ENCODE data around the gene FOXC1. TPM values are rescaled to one million over a fixed set of nuclear protein-coding genes. Genes with fewer than 3 reads are reported as not detected.

Gene FOXC1
- total and polyA plus RNA-seq, 2 donors (not counting 1 experiment from before 2014, with no cell fraction given) = 0.04 to 0.52 TPM

- Histone ChIP-seq H3K4me1 (ENCODE audit: control insufficient read depth in 2 of 2, insufficient read depth in 2 of 2, low read length in 2 of 2) (peaks cover 0 to 2% of the 10 kb centered on the region in 2 donors), H3K27ac (ENCODE audit: low read length in 2 of 2) (no peak overlapping the region), H3K4me2 (replicated peaks; ENCODE audit: low read depth, low read length, poor library complexity, severe bottlenecking) (no peak overlapping the region), H3K36me3 (replicated peaks in 1 of 2; ENCODE audit: control extremely low read depth in 1 of 2, control insufficient read depth in 1 of 2, extremely low read depth in 1 of 2, insufficient read depth in 2 of 2, low read length in 1 of 2) (no peaks in the 10 kb centered on the region), H3K4me3 (ENCODE audit: control extremely low read depth in 1 of 5, extremely low read depth in 1 of 5, insufficient read depth in 1 of 5, low read depth in 2 of 5, low read length in 4 of 5) (no peak overlapping the region), H3K79me2 (ENCODE audit: control insufficient read depth, insufficient read depth, low read length) (no peaks in the 10 kb centered on the region), H3K9ac (ENCODE audit: low read length) (no peak overlapping the region), H4K20me1 (ENCODE audit: control insufficient read depth, insufficient read depth, low read length, poor library complexity, severe bottlenecking) (no peaks in the 10 kb centered on the region), H3K9me3 (ENCODE audit: control extremely low read depth in 1 of 3, control insufficient read depth in 2 of 3, insufficient read depth in 1 of 3, low read length in 2 of 3) (no peaks in the 10 kb centered on the region), H3K27me3 (replicated peaks in 1 of 4; ENCODE audit: control extremely low read depth in 1 of 4, control insufficient read depth in 3 of 4, insufficient read depth in 4 of 4, low read length in 3 of 4) (peaks cover 0 to 3% (median 0%) of the 10 kb centered on the region in 4 experiments), H2AFZ (ENCODE audit: insufficient read depth, low read depth, low read length, poor library complexity, severe bottlenecking) (no peak overlapping the region)
- no peak overlapping the region for H3K4me3 Mint-ChIP-seq
- no peak for DNase-seq
- H3K9me3 Mint-ChIP-seq (ENCODE audit: insufficient read depth) = no peaks in the 10 kb centered on the region
- peaks cover 27% of the 10 kb centered on the region for H3K27me3 Mint-ChIP-seq
- intact Hi-C loops (cut with micrococcal nuclease) = no loop called here
- peaks cover 4% of the 10 kb centered on the region for H3K4me1 Mint-ChIP-seq
- CTCF ChIA-PET = no interaction called here
- ATAC-seq (ENCODE audit: low read depth) = no peak
- WGBS (ENCODE audit: insufficient coverage) = 94% methylated on average over 4 of the region's 6 CpGs
- POLR2A ChIA-PET = no interaction called here
- H3K27ac Mint-ChIP-seq = no peak overlapping the region
- TF ChIP-seq CTCF (IDR thresholded peaks at IDR 0.05) (no peak), EZH2 (IDR thresholded peaks at IDR 0.05; ENCODE audit: borderline replicate concordance, insufficient read depth, low read depth, low read length, poor library complexity, severe bottlenecking) (no peak)
Measured at GRCh38 chr6:1580109-1580508, 29.6 kb upstream of the FOXC1 start.

DNA sequence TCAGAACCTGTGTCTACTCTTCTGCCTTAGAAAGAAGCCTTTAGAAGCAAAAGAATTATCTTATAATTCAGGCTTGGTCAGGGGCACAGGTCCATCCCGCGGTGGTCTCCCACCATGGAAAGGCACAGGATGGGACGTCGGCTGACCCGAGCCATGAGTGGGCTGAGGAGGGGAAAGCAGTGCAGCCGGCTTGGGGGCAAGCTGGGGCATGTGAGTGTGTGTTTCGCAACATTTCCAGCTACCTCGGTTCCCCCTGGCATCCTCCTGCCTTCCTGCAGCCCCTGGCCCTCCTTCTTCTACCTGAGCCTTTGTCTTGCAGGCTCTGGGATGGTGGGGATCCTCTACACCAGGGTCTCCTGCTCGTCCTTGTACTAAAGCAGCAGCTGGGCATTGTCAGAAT, 29.1 kb upstream of the FOXC1 start:
- H3K9me3 ChIP-seq (ENCODE audit: control extremely low read depth in 1 of 3, control insufficient read depth in 2 of 3, insufficient read depth in 1 of 3, low read length in 2 of 3) = no peaks in the 10 kb centered on the region
- no peaks in the 10 kb centered on the region for H3K9me3 Mint-ChIP-seq (ENCODE audit: insufficient read depth)
- TF ChIP-seq EZH2 (IDR thresholded peaks at IDR 0.05; ENCODE audit: borderline replicate concordance, insufficient read depth, low read depth, low read length, poor library complexity, severe bottlenecking) = no peak
- TF ChIP-seq CTCF (IDR thresholded peaks at IDR 0.05) = no peak
- ATAC-seq (ENCODE audit: low read depth) = no peak
- no peak overlapping the region for H3K27ac Mint-ChIP-seq
- no peak for DNase-seq
- no peaks in the 10 kb centered on the region for H4K20me1 ChIP-seq (ENCODE audit: control insufficient read depth, insufficient read depth, low read length, poor library complexity, severe bottlenecking)
- CTCF ChIA-PET = no interaction called here
- peaks cover 4% of the 10 kb centered on the region for H3K4me1 Mint-ChIP-seq
- no peak overlapping the region for H3K4me3 Mint-ChIP-seq
- H3K79me2 ChIP-seq (ENCODE audit: control insufficient read depth, insufficient read depth, low read length) = no peaks in the 10 kb centered on the region
- H3K27me3 Mint-ChIP-seq = peaks cover 24% of the 10 kb centered on the region
- peaks cover 0 to 2% of the 10 kb centered on the region in 2 donors for H3K4me1 ChIP-seq (ENCODE audit: control insufficient read depth in 2 of 2, insufficient read depth in 2 of 2, low read length in 2 of 2)
- 92% methylated on average over 3 of the region's 9 CpGs for WGBS (ENCODE audit: insufficient coverage)
- H3K36me3 ChIP-seq (replicated peaks in 1 of 2; ENCODE audit: control extremely low read depth in 1 of 2, control insufficient read depth in 1 of 2, extremely low read depth in 1 of 2, insufficient read depth in 2 of 2, low read length in 1 of 2) = no peaks in the 10 kb centered on the region
- H3K27ac ChIP-seq (ENCODE audit: low read length in 2 of 2) = no peak overlapping the region
- peaks cover 0 to 3% (median under 1%) of the 10 kb centered on the region in 4 experiments for H3K27me3 ChIP-seq (replicated peaks in 1 of 4; ENCODE audit: control extremely low read depth in 1 of 4, control insufficient read depth in 3 of 4, insufficient read depth in 4 of 4, low read length in 3 of 4)
- no peak overlapping the region for H3K4me2 ChIP-seq (replicated peaks; ENCODE audit: low read depth, low read length, poor library complexity, severe bottlenecking)
- no peak overlapping the region for H2AFZ ChIP-seq (ENCODE audit: insufficient read depth, low read depth, low read length, poor library complexity, severe bottlenecking)
- POLR2A ChIA-PET = no interaction called here
- no peak overlapping the region for H3K9ac ChIP-seq (ENCODE audit: low read length)
- intact Hi-C loops (cut with micrococcal nuclease) = no loop called here
- no peak overlapping the region for H3K4me3 ChIP-seq (ENCODE audit: control extremely low read depth in 1 of 5, extremely low read depth in 1 of 5, insufficient read depth in 1 of 5, low read depth in 2 of 5, low read length in 4 of 5)

Data from B cell (primary cell).